ENCODE results near the gene DLG2.

GRCh38 chr11:84969103-84969502 is 658.0 kb downstream of the DLG2 start:
- TF ChIP-seq CTCF (IDR thresholded peaks at IDR 0.05; ENCODE audit: control extremely low read depth in 1 of 3, insufficient read depth in 1 of 3, low read depth in 1 of 3, low read length in 3 of 3) = no peak
- no peak for TF ChIP-seq JUN (IDR thresholded peaks at IDR 0.05; ENCODE audit: low read depth, low read length)
